Amniotic stem cell (primary cell): ENCODE data around the gene ZNF626.
A peak's percentile ranks its signal among the peaks of the same experiment; 100 is the strongest.
"Not testable (repeated sequence)": the region's sequence is repeated elsewhere in the genome, so short reads cannot be mapped to it uniquely, and the experiment has no call there.

Source experiments
- DNase-seq: peaks from one replicate; lab custom pipeline; 2025; lab: John Stamatoyannopoulos, UW

Gene ZNF626

GRCh38 chr19:20661150-20661819 is at the start of gene ZNF626:
Gene ZNF626 (minus strand): TSS chr19:20661571. CDS start chr19:20661446, 125 bp downstream.
- DNase-seq = peak; percentile 63

DNA sequence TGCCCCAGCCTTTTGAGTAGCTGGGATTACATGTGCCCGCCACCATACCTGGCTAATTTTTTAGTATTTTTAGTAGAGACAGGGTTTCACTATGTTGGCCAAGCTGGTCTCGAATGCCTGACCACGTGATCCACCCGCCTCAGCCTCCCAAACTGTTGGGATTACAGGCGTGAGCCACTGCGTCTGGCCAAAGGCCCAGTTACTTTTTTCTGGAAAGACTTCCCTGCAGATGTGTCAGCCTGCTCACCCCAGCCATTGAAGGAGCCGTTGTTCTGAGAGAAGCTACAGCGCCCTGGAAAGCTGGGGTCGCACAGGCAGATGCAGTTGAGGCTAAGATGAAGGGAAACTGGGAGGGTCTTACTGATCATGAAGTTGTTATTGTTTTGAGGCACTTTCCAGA is 7.9 kb upstream of the ZNF626 start:
- DNase-seq = no peak

GRCh38 chr19:20667281-20667680 is 5.9 kb upstream of the ZNF626 start:
- DNase-seq = no peak

- no peak for DNase-seq
Measured at GRCh38 chr19:20664901-20665781, 3.8 kb upstream of the ZNF626 start.

DNA sequence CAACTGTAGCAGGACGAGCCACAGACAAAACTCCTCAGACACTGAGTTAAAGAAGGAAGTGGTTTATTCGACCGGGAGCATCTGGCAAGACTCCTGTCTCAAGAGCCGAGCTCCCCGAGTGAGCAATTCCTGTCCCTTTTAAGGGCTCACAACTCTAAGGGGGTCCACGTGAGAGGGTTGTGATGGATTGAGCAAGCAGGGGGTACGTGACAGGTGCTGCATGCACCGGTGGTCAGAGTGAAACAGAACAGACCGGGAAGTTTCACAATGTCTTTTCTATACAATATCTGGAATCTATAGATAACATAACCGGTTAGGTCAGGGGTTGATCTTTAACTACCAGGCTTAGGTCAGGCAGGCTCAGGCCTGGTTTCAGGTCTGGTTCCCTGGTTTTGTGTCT is 3.1 kb upstream of the ZNF626 start:
- DNase-seq = not testable (repeated sequence)

GRCh38 chr19:20662421-20663105 is 1.2 kb upstream of the ZNF626 start:
- DNase-seq = no peak

- DNase-seq = no peak
Measured at GRCh38 chr19:20660473-20661140, 764 bp downstream of the ZNF626 start.

DNA sequence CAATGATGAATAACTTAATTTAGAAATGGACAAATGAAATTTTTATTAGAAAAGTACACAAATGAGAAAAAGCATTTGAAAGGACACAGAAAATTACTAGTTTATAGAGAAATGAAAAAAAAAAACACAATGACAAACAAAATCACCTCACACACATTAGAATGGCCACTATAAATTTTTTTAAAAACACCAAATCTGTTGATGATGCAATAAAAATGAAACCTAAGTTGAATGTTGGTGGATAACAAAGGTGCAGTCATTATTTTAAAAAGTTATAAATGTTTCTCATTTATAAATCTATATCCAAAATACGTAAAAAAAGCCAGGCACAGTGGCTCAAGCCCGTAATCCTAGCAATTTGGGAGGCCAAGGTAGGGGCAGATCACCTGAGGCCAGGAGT is 20.8 kb downstream of the ZNF626 start:
- no peak for DNase-seq

DNA sequence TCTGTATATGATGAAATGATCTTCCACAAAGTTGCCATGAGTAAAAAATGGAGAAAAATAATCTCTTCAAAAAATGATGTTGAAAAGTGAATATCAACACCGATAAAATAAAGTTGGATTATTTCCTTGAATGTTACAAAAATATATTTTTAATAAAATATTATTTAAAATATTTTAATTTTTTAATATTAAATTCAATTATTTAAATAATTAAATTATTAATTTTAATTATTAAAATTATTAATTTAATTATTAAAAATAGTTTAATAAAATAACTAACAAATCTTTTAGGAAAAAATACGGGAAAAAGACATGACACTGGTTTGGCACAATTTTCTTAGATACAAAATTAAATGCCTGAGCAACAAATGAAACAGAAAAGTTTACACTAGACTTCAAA is 21.3 kb downstream of the ZNF626 start:
- no peak for DNase-seq

DNA sequence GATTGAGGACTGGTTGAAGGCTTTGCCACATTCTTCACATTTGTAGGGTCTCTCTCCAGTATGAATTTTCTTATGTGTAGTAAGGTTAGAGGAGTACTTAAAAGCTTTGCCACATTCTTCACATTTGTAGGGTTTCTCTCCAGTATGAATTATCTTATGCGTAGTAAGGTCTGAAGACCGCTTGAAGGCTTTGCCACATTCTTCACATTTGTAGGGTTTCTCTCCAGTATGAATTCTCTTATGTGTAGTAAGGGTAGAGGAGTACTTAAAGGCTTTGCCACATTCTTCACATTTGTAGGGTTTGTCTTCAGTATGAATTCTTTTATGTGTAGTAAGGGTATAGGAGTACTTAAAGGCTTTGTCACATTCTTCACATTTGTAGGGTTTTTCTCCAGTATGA is 36.8 kb downstream of the ZNF626 start:
- not testable (repeated sequence) for DNase-seq

GRCh38 chr19:20616071-20616470 is 45.3 kb downstream of the ZNF626 start:
- no peak for DNase-seq

GRCh38 chr19:20614971-20615370 is 46.4 kb downstream of the ZNF626 start:
- not testable (repeated sequence) for DNase-seq

DNA sequence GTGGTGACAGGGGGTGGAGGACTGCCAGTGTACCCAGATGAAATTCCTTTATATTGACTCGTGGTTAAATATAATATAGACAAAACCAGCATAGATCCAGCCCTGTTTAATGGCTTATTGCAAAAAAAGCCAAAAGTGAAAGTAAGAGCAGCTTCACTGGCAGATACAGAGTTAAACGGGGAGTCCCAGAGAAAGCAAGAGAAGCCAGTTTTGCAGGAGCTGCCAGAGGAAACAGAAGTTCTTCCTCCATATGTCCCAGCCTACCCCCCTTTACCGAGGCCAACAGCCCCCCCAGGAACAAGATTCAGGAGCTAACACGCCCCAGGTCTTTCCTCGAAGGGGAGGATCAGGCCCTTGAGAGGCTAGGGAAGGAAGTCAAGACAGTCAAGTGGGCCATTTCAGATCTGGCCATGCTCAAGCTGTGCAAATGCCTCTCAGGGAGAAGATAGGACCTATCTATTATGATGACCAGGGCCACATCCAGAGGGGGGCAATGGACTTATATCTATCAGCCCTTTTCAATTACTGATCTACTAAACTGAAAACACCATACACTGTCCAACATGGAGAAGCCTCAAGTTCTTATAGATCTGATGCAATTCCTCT is 48.6 kb downstream of the ZNF626 start:
- no peak for DNase-seq

GRCh38 chr19:20611866-20612265 is 49.5 kb downstream of the ZNF626 start:
- no peak for DNase-seq

DNA sequence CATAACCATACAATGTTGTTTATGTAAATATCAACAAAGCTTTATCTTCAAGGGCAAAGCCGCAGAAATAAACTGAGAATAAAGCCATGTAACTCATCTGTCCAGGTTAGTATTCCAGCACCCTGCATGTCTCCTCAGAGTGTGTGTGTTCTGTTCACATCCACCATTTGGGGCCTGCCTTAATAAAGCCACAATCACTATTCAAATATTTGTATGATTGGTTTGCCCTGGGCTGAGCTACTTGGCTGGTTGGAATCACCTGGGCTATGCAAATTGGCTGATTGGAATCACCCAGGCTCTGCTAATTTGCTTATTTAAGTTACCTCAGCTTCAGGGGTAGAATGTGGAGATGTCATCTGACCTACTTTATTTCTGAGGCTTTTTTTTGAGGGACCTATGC is 53.4 kb downstream of the ZNF626 start:
- no peak for DNase-seq
